Thyroid gland (tissue), 4 donors: ENCODE measurements around the gene ST14.

Source experiments
- CTCF ChIP-seq, 6 experiments: fragments of 200-600 bp in 3 of 6; fragments of 450-650 bp in 3 of 6; sonication (generic) in 3 of 6; IDR thresholded peaks; one replicate each; pipeline ENCODE4 v1.5.1; 2016 to 2019; ENCODE audit warnings: antibody characterized with exemption in 6 of 6, mild to moderate bottlenecking in 2 of 6, inconsistent platforms in 1 of 6, moderate library complexity in 1 of 6
- POLR2A ChIP-seq, 2 donors: fragments of 450-650 bp; IDR thresholded peaks; one replicate each; pipeline ENCODE4 v1.6.1; 2017; ENCODE audit warnings: antibody characterized with exemption in 2 of 2, mild to moderate bottlenecking in 2 of 2, moderate library complexity in 1 of 2

DNA sequence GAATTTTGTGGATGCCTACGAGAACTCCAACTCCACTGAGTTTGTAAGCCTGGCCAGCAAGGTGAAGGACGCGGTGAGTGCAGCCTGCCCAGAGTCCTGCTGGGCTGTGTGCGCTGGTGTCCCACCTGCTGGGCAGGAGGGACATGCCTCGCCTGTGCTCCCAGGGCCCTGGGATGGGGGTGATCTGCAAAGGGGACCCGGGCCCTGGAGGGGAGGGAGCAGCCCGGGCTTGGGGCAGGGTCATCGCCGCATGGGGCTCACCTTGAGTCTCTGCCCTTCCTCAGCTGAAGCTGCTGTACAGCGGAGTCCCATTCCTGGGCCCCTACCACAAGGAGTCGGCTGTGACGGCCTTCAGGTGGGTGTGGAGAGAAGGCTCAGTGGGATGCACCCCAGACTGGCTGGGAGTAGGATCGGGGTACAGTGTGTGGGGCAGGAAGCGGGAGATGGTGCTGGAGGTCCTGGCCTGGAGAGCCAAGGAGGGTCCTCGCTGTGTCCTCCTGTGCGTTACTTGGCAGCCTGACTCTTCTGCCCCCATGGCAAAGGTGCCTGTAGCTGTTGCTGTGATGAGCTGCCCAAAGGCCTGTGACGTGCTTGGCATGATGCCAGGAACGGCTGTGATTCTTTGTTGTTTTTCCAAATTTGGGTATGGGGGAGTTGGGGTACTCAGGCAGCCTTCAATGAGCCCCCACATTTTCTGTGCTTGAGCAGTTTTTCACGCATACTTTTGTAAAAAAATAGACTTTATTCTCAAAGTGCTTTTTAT, 29.2 kb downstream of the ST14 start:
- TF ChIP-seq CTCF (IDR thresholded peaks at IDR 0.05) = no peak
- no peak for TF ChIP-seq POLR2A (IDR thresholded peaks at IDR 0.05)
